ENCODE data around the gene TBC1D3I.

- TF ChIP-seq CTCF (IDR thresholded peaks at IDR 0.05; ENCODE audit: low read depth, low read length, missing input control) (no peak), ATF3 (IDR thresholded peaks at IDR 0.05) (no peak), TAF1 (conservative IDR thresholded peaks at IDR 0.05) (no peak), FOXA1 (IDR thresholded peaks at IDR 0.05) (no peak), REST (IDR thresholded peaks at IDR 0.05) (no peak), EGR1 (IDR thresholded peaks at IDR 0.05; ENCODE audit: low read depth in 2 of 2) (no peak), SP1 (IDR thresholded peaks at IDR 0.05) (no peak), GABPA (IDR thresholded peaks at IDR 0.05 in 1 of 2, conservative IDR thresholded peaks at IDR 0.05 in 1 of 2) (no peak), JUND (IDR thresholded peaks at IDR 0.05) (no peak), ZBTB33 (IDR thresholded peaks at IDR 0.05) (no peak), RAD21 (IDR thresholded peaks at IDR 0.05) (no peak), HNF4G (IDR thresholded peaks at IDR 0.05) (no peak), MAX (IDR thresholded peaks at IDR 0.05) (no peak), YY1 (IDR thresholded peaks at IDR 0.05) (no peak)
Observed at GRCh38 chr17:36212966-36213365, 51.4 kb downstream of the TBC1D3I start.
